ENCODE data around the gene SULF2.

The SULF2 gene

GRCh38 chr20:47792021-47792618 is 6.8 kb upstream of the SULF2 start:
- no peak overlapping the region for H3K4me3 ChIP-seq (ENCODE audit: low read depth, low read length)
- H2AFZ ChIP-seq (ENCODE audit: low read length, unreplicated experiment) = no peak overlapping the region
- peaks cover 33% of the 10 kb centered on the region for H3K27me3 ChIP-seq (ENCODE audit: insufficient read depth, low read length)
- H3K36me3 ChIP-seq (ENCODE audit: insufficient read depth, low read length) = no peaks in the 10 kb centered on the region
- no peaks in the 10 kb centered on the region for H3K79me2 ChIP-seq (ENCODE audit: control insufficient read depth, insufficient read depth, low read length, unreplicated experiment)
- H3K27ac ChIP-seq (ENCODE audit: low read depth, low read length) = peak overlapping the region; percentile 31; the same call in 1 of the 2 replicates
- H3K4me1 ChIP-seq (ENCODE audit: control insufficient read depth, insufficient read depth, low read length, unreplicated experiment) = peaks cover 11% of the 10 kb centered on the region

GRCh38 chr20:47791084-47791599 is 5.9 kb upstream of the SULF2 start:
- H3K4me1 ChIP-seq (ENCODE audit: control insufficient read depth, insufficient read depth, low read length, unreplicated experiment) = peaks cover 11% of the 10 kb centered on the region

GRCh38 chr20:47790580-47790965 is 5.3 kb upstream of the SULF2 start:
- Histone ChIP-seq H3K4me1 (ENCODE audit: control insufficient read depth, insufficient read depth, low read length, unreplicated experiment) (peaks cover 11% of the 10 kb centered on the region), H2AFZ (ENCODE audit: low read length, unreplicated experiment) (no peak overlapping the region), H3K4me3 (ENCODE audit: low read depth, low read length) (no peak overlapping the region), H3K36me3 (ENCODE audit: insufficient read depth, low read length) (no peaks in the 10 kb centered on the region), H3K27me3 (ENCODE audit: insufficient read depth, low read length) (peaks cover 42% of the 10 kb centered on the region), H3K79me2 (ENCODE audit: control insufficient read depth, insufficient read depth, low read length, unreplicated experiment) (no peaks in the 10 kb centered on the region), H3K27ac (ENCODE audit: low read depth, low read length) (no peak overlapping the region)

More at GRCh38 chr20:47791084-47791599, 5.9 kb upstream of the SULF2 start:
- no peak overlapping the region for H3K4me3 ChIP-seq (ENCODE audit: low read depth, low read length)
- H3K27ac ChIP-seq (ENCODE audit: low read depth, low read length) = no peak overlapping the region
- H3K79me2 ChIP-seq (ENCODE audit: control insufficient read depth, insufficient read depth, low read length, unreplicated experiment) = no peaks in the 10 kb centered on the region
- no peaks in the 10 kb centered on the region for H3K36me3 ChIP-seq (ENCODE audit: insufficient read depth, low read length)
- peaks cover 38% of the 10 kb centered on the region for H3K27me3 ChIP-seq (ENCODE audit: insufficient read depth, low read length)
- H2AFZ ChIP-seq (ENCODE audit: low read length, unreplicated experiment) = no peak overlapping the region

- no peak overlapping the region for H3K27ac ChIP-seq (ENCODE audit: low read depth, low read length)
- no peak overlapping the region for H3K4me3 ChIP-seq (ENCODE audit: low read depth, low read length)
- H3K27me3 ChIP-seq (ENCODE audit: insufficient read depth, low read length) = peaks cover 42% of the 10 kb centered on the region
- no peaks in the 10 kb centered on the region for H3K79me2 ChIP-seq (ENCODE audit: control insufficient read depth, insufficient read depth, low read length, unreplicated experiment)
- no peak overlapping the region for H2AFZ ChIP-seq (ENCODE audit: low read length, unreplicated experiment)
- H3K36me3 ChIP-seq (ENCODE audit: insufficient read depth, low read length) = no peaks in the 10 kb centered on the region
- H3K4me1 ChIP-seq (ENCODE audit: control insufficient read depth, insufficient read depth, low read length, unreplicated experiment) = peaks cover 11% of the 10 kb centered on the region
These were observed 4.7 kb upstream of the SULF2 start for GRCh38 chr20:47789764-47790579.

GRCh38 chr20:47789081-47789763 is 3.9 kb upstream of the SULF2 start:
- no peak overlapping the region for H3K27ac ChIP-seq (ENCODE audit: low read depth, low read length)
- H3K27me3 ChIP-seq (ENCODE audit: insufficient read depth, low read length) = peaks cover 49% of the 10 kb centered on the region
- no peak overlapping the region for H2AFZ ChIP-seq (ENCODE audit: low read length, unreplicated experiment)
- H3K4me1 ChIP-seq (ENCODE audit: control insufficient read depth, insufficient read depth, low read length, unreplicated experiment) = peaks cover 14% of the 10 kb centered on the region
- no peaks in the 10 kb centered on the region for H3K36me3 ChIP-seq (ENCODE audit: insufficient read depth, low read length)
- H3K4me3 ChIP-seq (ENCODE audit: low read depth, low read length) = no peak overlapping the region
- no peaks in the 10 kb centered on the region for H3K79me2 ChIP-seq (ENCODE audit: control insufficient read depth, insufficient read depth, low read length, unreplicated experiment)

- no peaks in the 10 kb centered on the region for H3K79me2 ChIP-seq (ENCODE audit: control insufficient read depth, insufficient read depth, low read length, unreplicated experiment)
- H3K4me3 ChIP-seq (ENCODE audit: low read depth, low read length) = no peak overlapping the region
- no peak overlapping the region for H3K27ac ChIP-seq (ENCODE audit: low read depth, low read length)
- peaks cover 54% of the 10 kb centered on the region for H3K27me3 ChIP-seq (ENCODE audit: insufficient read depth, low read length)
- peaks cover 15% of the 10 kb centered on the region for H3K4me1 ChIP-seq (ENCODE audit: control insufficient read depth, insufficient read depth, low read length, unreplicated experiment)
- H3K36me3 ChIP-seq (ENCODE audit: insufficient read depth, low read length) = no peaks in the 10 kb centered on the region
- H2AFZ ChIP-seq (ENCODE audit: low read length, unreplicated experiment) = no peak overlapping the region
These were observed 3.4 kb upstream of the SULF2 start for GRCh38 chr20:47788741-47789080.

GRCh38 chr20:47786765-47787107 is 1.5 kb upstream of the SULF2 start:
- no peak overlapping the region for H3K27ac ChIP-seq (ENCODE audit: low read depth, low read length)
- no peak overlapping the region for H2AFZ ChIP-seq (ENCODE audit: low read length, unreplicated experiment)
- H3K27me3 ChIP-seq (ENCODE audit: insufficient read depth, low read length) = peaks cover 69% of the 10 kb centered on the region
- H3K4me3 ChIP-seq (ENCODE audit: low read depth, low read length) = peak overlapping the region; percentile 70
- peaks cover 9% of the 10 kb centered on the region for H3K4me1 ChIP-seq (ENCODE audit: control insufficient read depth, insufficient read depth, low read length, unreplicated experiment)
- no peaks in the 10 kb centered on the region for H3K79me2 ChIP-seq (ENCODE audit: control insufficient read depth, insufficient read depth, low read length, unreplicated experiment)
- H3K36me3 ChIP-seq (ENCODE audit: insufficient read depth, low read length) = no peaks in the 10 kb centered on the region

GRCh38 chr20:47785854-47786764 is 828 bp upstream of the SULF2 start:
- Histone ChIP-seq H3K27me3 (ENCODE audit: insufficient read depth, low read length) (peaks cover 72% of the 10 kb centered on the region), H3K4me3 (ENCODE audit: low read depth, low read length) (peak overlapping the region; percentile 70), H3K27ac (ENCODE audit: low read depth, low read length) (no peak overlapping the region), H3K79me2 (ENCODE audit: control insufficient read depth, insufficient read depth, low read length, unreplicated experiment) (no peaks in the 10 kb centered on the region), H3K36me3 (ENCODE audit: insufficient read depth, low read length) (no peaks in the 10 kb centered on the region), H3K4me1 (ENCODE audit: control insufficient read depth, insufficient read depth, low read length, unreplicated experiment) (peaks cover 4% of the 10 kb centered on the region), H2AFZ (ENCODE audit: low read length, unreplicated experiment) (peak overlapping the region; percentile 49)

GRCh38 chr20:47784599-47785310 is 526 bp downstream of the SULF2 start:
- Histone ChIP-seq H3K79me2 (ENCODE audit: control insufficient read depth, insufficient read depth, low read length, unreplicated experiment) (no peaks in the 10 kb centered on the region), H3K4me3 (ENCODE audit: low read depth, low read length) (peak overlapping the region; percentile 69), H3K4me1 (ENCODE audit: control insufficient read depth, insufficient read depth, low read length, unreplicated experiment) (peaks cover 4% of the 10 kb centered on the region), H3K27ac (ENCODE audit: low read depth, low read length) (no peak overlapping the region), H3K36me3 (ENCODE audit: insufficient read depth, low read length) (no peaks in the 10 kb centered on the region), H2AFZ (ENCODE audit: low read length, unreplicated experiment) (no peak overlapping the region), H3K27me3 (ENCODE audit: insufficient read depth, low read length) (peaks cover 60% of the 10 kb centered on the region)

Measured in ACC112 (cell line).